ENCODE data around the gene LEMD1.
"Not testable (repeated sequence)": the region's sequence is repeated elsewhere in the genome, so short reads cannot be mapped to it uniquely, and the experiment has no call there.

LEMD1 gene

GRCh38 chr1:205429762-205430695 lies 8.2 kb upstream of the LEMD1 start:
- DNase-seq (ENCODE audit: low read depth): no peak

- DNase-seq (ENCODE audit: low read depth): no peak
Observed at GRCh38 chr1:205424901-205425600, 3.2 kb upstream of the LEMD1 start.

GRCh38 chr1:205423814-205424399 lies 2.1 kb upstream of the LEMD1 start:
- no peak for DNase-seq (ENCODE audit: low read depth)

GRCh38 chr1:205422993-205423642 lies 1.3 kb upstream of the LEMD1 start:
- DNase-seq (ENCODE audit: low read depth): no peak

- no peak for DNase-seq (ENCODE audit: low read depth)
Observed at GRCh38 chr1:205420938-205421337, 918 bp downstream of the LEMD1 start.

GRCh38 chr1:205417870-205418635 lies 3.8 kb downstream of the LEMD1 start:
- DNase-seq (ENCODE audit: low read depth): no peak

GRCh38 chr1:205416322-205416721 lies 5.5 kb downstream of the LEMD1 start:
- no peak for DNase-seq (ENCODE audit: low read depth)

GRCh38 chr1:205410581-205411298 lies 11.1 kb downstream of the LEMD1 start:
- DNase-seq (ENCODE audit: low read depth): no peak

GRCh38 chr1:205407970-205408369 lies 13.9 kb downstream of the LEMD1 start:
- DNase-seq (ENCODE audit: low read depth): no peak

GRCh38 chr1:205406252-205406651 lies 15.6 kb downstream of the LEMD1 start:
- DNase-seq (ENCODE audit: low read depth): not testable (repeated sequence)

GRCh38 chr1:205404484-205404883 lies 17.4 kb downstream of the LEMD1 start:
- not testable (repeated sequence) for DNase-seq (ENCODE audit: low read depth)

- DNase-seq (ENCODE audit: low read depth): no peak
Observed at GRCh38 chr1:205398586-205398985, 23.3 kb downstream of the LEMD1 start.

- DNase-seq (ENCODE audit: low read depth): peak; percentile 22
Observed at GRCh38 chr1:205396967-205397616, 24.8 kb downstream of the LEMD1 start.

GRCh38 chr1:205395616-205396015 lies 26.2 kb downstream of the LEMD1 start:
- DNase-seq (ENCODE audit: low read depth): no peak

- no peak for DNase-seq (ENCODE audit: low read depth)
Observed at GRCh38 chr1:205392650-205393049, 29.2 kb downstream of the LEMD1 start.

GRCh38 chr1:205391386-205391785 lies 30.5 kb downstream of the LEMD1 start:
- DNase-seq (ENCODE audit: low read depth): no peak

GRCh38 chr1:205387845-205388244 lies 34.0 kb downstream of the LEMD1 start:
- DNase-seq (ENCODE audit: low read depth): no peak

- DNase-seq (ENCODE audit: low read depth): not testable (repeated sequence)
Observed at GRCh38 chr1:205382990-205383389, 38.9 kb downstream of the LEMD1 start.

- no peak for DNase-seq (ENCODE audit: low read depth)
Observed at GRCh38 chr1:205382561-205382960, 39.3 kb downstream of the LEMD1 start.

- DNase-seq (ENCODE audit: low read depth): no peak
Observed at GRCh38 chr1:205381305-205381704, 40.6 kb downstream of the LEMD1 start.
